NCI-H446 (cell line): ENCODE measurements around the gene PGM1.
A peak's percentile ranks its signal among the peaks of the same experiment; 100 is the strongest.

ENCODE experiments used
- DNase-seq, 2 experiments: peaks; one replicate each; lab custom pipeline; 2025; lab: John Stamatoyannopoulos, UW

PGM1 gene

DNA sequence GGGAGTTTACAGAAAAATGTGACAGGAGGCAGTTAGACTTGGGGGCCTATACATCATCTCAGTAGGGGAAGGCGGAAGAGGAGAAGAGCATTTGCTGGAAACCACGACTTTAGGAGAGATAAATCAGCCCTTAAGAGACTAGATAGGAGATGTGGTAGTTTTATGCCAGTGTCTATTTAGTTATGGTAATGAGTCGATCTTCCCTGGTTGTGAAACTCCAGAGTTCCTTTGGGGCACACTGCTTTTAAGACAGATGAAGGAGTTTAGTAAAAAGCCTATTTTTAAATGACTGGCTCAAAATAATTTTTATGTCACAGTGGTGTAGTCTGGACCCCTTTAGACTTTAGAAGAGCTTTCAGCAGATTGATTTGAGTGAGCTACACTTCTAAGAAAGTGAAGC is 7.8 kb downstream of the PGM1 start:
- no peak for DNase-seq

GRCh38 chr1:63601463-63601862 is 8.3 kb downstream of the PGM1 start:
- no peak for DNase-seq

DNA sequence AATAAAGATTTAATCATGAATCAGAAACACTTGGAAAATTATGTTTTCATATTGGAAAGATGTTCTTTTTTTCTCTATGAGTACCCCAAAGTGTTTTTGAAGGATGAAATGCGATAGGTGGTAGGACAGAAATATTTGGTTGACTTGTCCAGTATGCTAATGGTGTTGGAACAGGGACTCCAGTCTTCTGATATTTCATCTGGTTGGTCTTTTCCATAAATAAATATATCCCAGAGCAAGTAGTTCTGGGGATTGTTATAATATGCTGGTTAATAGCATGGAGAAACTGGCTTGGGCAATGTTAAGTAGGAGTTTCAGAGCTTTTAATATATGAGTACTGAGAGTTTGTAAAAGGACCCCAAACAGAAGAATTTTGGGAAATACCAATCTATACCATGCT is 8.7 kb downstream of the PGM1 start:
- no peak for DNase-seq

GRCh38 chr1:63602629-63603028 is 9.4 kb downstream of the PGM1 start:
- DNase-seq = no peak

DNA sequence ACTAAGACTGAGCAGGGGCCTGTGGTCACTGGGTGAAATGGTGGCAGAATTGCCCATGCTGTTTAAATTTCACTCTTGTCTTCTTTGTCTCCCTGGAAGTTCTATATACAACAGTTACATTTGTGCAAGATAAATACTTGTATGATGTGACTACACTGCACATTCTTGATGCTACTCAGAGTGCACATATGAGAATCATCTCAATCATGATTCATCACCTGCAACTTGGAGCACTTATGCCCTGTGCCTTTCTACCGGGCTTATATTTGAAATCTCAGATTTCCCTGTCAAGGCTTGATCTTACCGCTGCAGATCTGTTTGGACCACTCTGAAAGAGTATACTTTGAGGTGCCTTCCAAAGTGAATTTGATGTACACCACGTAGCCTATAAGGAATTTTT is 10.6 kb downstream of the PGM1 start:
- DNase-seq = no peak

- DNase-seq = no peak
Measured at GRCh38 chr1:63607322-63607721, 14.1 kb downstream of the PGM1 start.

- DNase-seq = no peak
Measured at GRCh38 chr1:63611231-63611630, 18.0 kb downstream of the PGM1 start.

DNA sequence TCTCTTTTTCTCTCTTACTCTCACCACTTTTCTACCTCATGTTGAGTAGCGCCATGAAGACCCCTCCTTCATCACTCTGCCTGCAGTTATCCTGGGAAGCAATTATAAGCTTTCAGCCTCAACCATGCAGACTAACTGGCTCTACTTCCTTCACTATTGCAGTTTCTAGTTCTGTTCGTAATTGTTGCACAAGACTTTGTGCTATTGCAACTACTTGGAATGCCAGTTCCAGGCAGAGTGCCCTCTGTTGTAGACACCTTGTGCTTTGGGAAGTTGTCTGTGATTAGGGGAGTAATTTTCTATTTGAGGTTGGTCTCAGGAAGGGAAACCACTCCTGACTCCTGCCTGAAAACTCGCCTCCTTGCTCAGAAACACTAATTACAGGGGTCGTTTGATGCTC is 19.4 kb downstream of the PGM1 start:
- DNase-seq = no peak

GRCh38 chr1:63612971-63613370 is 19.8 kb downstream of the PGM1 start:
- DNase-seq = no peak

GRCh38 chr1:63615768-63616420 is 22.7 kb downstream of the PGM1 start:
- DNase-seq = peak; percentile 86 to 92

DNA sequence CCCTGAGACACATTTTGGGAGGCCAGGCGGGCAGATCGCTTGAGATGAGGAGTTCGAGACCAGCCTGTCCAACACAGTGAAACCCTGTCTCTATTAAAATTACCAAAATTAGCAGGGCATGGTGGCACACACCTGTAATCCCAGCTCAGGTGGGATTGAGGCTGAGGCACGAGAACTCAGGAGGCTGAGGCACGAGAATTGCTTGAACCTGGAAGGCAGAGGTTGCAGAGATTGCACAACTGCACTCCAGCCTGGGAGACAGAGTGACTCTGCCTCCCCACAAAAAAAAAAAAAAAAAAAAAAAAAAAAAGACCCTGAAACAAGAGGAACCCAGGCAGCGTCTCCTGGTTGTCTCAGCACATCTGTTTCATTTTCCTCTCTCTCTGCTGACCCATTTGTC is 24.2 kb downstream of the PGM1 start:
- no peak for DNase-seq

DNA sequence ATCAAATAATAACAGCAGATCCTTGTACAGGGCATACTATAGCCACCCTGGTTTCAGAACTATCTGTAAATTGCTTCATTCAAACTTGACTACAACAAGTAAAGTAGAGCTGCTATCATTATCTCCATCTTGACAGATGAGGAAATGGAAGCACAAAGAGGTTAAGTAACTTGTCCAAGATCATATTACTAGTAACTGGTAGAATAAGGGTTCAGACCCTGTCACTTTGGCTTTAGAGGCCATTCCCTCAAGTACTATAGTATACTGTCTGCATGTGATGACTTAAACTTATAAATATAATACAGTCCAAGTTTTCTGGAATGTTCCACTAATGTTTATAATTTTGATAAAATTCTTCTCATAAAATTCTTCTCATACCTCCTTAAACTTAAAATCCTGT is 24.8 kb downstream of the PGM1 start:
- no peak for DNase-seq

- no peak for DNase-seq
Measured at GRCh38 chr1:63619558-63619957, 26.3 kb downstream of the PGM1 start.

DNA sequence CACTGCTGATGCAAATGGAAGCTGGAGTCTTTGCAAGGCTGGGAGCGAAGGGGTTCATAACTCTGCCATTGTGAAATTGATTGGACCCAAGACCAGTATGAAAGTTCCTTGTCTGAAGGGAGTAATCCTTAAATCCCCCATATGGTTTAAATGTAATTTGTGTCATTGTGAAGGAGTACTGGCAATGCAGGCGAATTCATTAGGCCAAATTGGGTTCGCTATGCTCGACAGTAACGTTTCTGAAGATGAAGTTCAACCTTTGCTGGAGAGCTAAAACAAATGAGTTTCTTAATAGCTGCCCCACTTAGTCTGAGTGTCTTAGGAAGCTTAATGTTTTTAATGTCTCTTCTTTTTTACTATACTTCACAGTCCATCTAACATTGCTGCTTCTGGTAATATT is 27.5 kb downstream of the PGM1 start:
- DNase-seq = no peak

- DNase-seq = peak; percentile 44 to 66
Measured at GRCh38 chr1:63621075-63621474, 27.9 kb downstream of the PGM1 start.

DNA sequence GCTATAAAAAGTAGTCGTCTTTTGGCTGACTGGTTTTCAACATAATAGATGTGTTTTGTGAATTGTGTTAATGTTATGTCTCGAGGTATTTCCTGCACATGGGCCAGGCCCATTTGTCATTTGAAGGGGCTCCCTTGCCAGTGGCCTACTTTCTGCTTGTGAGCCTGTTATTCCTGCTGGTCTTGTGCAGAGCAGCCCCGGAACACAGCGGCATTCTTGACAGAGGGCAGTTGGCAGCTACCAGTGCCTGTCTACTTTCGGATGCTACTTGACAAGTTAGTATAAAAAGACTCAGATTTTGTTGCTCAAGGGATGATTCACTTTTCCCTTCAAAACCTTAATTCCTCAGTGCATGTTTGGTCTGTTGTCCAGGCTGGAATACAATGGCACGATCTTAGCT is 28.5 kb downstream of the PGM1 start:
- peak; percentile 62 to 80 for DNase-seq

DNA sequence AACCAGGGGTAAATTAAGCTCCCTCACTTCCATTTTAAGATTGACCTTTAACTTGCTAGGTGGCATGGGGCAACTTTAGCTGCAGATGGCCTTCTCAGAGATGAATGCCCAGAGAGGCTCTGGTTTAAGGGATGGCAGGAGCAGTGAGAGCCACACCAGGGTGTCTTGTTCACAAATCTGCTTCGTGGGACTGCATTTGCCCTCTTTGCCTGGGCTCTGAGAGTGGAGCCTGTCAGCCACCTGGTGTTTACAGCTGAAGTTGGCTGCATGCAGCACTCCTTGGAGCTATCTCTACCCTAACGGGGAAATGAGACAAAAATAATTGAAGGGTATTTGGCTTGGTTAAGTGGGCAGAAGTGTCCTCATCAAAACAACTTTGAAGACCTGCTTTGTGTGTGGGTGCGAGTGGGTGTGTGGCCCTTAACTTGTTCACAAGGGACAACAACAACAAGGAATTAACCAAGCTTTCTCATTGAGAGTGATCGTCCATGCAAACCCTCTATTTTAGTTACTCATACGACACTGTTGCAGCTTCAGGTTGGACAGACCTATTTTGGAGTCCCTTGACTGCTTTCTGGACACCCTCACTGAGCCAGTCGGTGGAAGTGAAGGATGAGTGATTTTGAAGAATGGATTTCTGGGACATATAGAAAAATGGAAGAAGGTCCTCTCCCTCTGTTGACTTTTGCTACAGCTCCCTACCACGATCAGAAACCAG is 29.8 kb downstream of the PGM1 start:
- peak; percentile 60 to 88 for DNase-seq

DNA sequence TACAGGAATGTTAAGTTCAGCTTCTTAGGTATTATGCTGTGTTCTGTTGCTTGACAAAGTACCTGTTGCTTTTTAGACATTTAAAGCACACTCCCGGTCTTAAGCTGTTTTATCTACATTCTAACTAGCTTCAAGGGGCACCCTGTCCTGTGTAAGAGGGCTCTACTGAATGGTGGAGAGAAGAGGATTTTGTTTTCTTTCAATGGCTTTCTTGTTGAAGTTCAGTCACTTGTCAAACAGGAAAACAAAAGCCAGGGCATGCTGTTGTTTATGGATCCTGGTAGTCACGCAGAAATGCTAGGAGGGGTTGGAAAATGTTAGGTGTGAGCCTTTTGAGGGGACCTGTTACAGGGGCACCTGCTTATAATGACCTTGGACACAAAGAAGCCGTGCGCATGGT is 30.7 kb downstream of the PGM1 start:
- DNase-seq = no peak

DNA sequence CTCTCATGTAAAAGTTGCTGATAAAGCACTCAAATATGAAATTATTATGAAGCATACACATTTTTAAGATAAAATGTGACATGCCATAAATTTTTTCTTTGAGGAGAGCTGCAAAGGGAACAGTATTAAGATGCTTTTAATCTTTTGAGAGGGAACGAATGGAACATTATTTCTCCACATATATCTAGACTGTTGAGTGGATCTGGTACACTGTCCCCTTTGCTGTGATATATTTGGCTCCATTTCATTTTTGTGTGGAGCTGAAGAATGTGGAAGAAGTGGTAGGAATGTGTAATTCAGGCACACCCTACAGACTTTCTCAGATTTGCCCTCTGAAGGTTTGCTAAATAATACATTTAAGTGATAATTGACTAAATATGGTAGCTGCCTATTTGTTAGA is 31.7 kb downstream of the PGM1 start:
- no peak for DNase-seq

- DNase-seq = no peak
Measured at GRCh38 chr1:63626222-63626621, 33.0 kb downstream of the PGM1 start.

DNA sequence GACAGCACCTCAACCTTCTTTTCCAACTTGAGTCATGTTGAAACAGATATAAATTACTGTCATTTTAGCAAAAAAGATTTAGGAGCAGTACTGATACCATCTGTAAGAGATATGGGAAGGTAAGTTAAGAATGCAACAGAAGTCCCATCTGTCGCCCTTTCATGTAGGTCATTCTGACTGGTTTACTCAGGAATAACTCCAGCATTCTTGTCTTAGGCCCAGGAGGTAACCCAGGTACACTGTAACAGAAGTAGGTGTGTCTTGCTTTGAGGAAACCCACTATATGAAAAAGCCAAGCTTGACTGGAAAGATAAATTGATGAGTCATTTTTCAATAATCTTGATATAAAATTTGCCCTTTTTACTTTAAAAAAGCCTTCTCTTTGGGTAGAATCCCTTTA is 35.4 kb downstream of the PGM1 start:
- no peak for DNase-seq

- no peak for DNase-seq
Measured at GRCh38 chr1:63630238-63630637, 37.0 kb downstream of the PGM1 start.

DNA sequence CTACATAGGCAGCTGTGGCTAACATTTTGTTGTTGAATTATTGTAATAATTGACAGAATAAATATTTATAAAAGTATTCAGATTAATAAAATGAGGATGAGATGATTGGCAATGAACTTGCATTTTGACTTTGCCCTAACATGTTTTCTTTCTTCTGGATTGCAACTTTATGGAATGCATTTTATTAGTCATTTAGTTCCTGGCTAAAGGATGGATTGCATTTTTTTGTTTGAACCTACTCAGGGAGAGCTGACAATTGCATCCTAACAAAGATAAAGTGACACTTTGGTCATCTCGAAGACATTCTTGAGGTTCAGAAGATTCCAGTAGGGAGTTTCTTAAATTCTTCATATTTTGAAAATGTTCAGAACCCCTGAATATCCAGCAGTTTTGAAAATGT is 37.5 kb downstream of the PGM1 start:
- DNase-seq = no peak

GRCh38 chr1:63632110-63632509 is 38.9 kb downstream of the PGM1 start:
- no peak for DNase-seq
